Inflammatory macrophage treated with lipopolysaccharide for 4 hours (primary cell): Measurements from ENCODE around the gene INCENP.

Experiments used
- DNase-seq: peaks from one replicate; pipeline ENCODE4 v3.0.0-alpha.2; 2020

INCENP gene

GRCh38 chr11:62125316-62125715 lies 1.5 kb downstream of the INCENP start:
- DNase-seq, result no peak

- no peak for DNase-seq
Observed at GRCh38 chr11:62125881-62126280, 2.1 kb downstream of the INCENP start.

- no peak for DNase-seq
Observed at GRCh38 chr11:62127426-62127825, 3.6 kb downstream of the INCENP start.

GRCh38 chr11:62127941-62128770 lies 4.3 kb downstream of the INCENP start:
- no peak for DNase-seq

- no peak for DNase-seq
Observed at GRCh38 chr11:62128835-62129234, 5.0 kb downstream of the INCENP start.

GRCh38 chr11:62129590-62130282 lies 5.9 kb downstream of the INCENP start:
- DNase-seq, result no peak

- no peak for DNase-seq
Observed at GRCh38 chr11:62130283-62131169, 6.7 kb downstream of the INCENP start.

GRCh38 chr11:62131170-62131464 lies 7.3 kb downstream of the INCENP start:
- DNase-seq, result no peak

GRCh38 chr11:62132191-62132590 lies 8.4 kb downstream of the INCENP start:
- DNase-seq, result no peak

- DNase-seq, result no peak
Observed at GRCh38 chr11:62132689-62133293, 9.0 kb downstream of the INCENP start.

- DNase-seq, result no peak
Observed at GRCh38 chr11:62133328-62134065, 9.7 kb downstream of the INCENP start.

- no peak for DNase-seq
Observed at GRCh38 chr11:62137276-62137861, 13.6 kb downstream of the INCENP start.

- no peak for DNase-seq
Observed at GRCh38 chr11:62137881-62138629, 14.2 kb downstream of the INCENP start.

GRCh38 chr11:62138630-62139425 lies 15.0 kb downstream of the INCENP start:
- DNase-seq, result no peak

- DNase-seq, result no peak
Observed at GRCh38 chr11:62139526-62140303, 15.9 kb downstream of the INCENP start.

- no peak for DNase-seq
Observed at GRCh38 chr11:62140304-62141110, 16.7 kb downstream of the INCENP start.

- DNase-seq, result no peak
Observed at GRCh38 chr11:62141111-62142042, 17.6 kb downstream of the INCENP start.

- no peak for DNase-seq
Observed at GRCh38 chr11:62142043-62142375, 18.2 kb downstream of the INCENP start.
